SIG-M5 treated with dmso at 0.1 percent for 504 hours (cell line): Measurements from ENCODE around the gene GSTP1.
"Not testable (repeated sequence)": the region's sequence is repeated elsewhere in the genome, so short reads cannot be mapped to it uniquely, and the experiment has no call there.

Experiments used
- DNase-seq: peaks from one replicate; lab custom pipeline; 2025; ENCODE audit not compliant: unreplicated experiment; lab: John Stamatoyannopoulos, UW

The GSTP1 gene

DNA sequence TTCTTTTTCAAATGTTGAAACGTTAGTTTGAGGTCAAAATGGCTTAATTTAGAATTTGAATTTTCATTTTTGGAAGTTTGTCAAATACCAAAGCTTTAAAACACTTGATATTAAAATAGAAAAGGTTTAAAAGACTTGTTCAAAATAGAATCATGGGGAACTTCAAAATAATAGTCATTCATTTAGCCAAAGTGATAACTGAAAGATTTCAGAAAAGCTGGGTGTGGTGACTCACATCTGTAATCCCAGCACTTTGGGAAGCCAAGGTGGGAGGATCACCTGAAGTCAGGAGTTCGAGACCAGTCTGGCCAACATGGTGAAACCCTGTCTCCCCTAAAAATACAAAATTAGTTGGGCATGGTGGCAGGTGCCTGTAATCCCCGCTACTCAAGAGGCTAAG is 10.9 kb downstream of the GSTP1 start:
- DNase-seq = no peak

DNA sequence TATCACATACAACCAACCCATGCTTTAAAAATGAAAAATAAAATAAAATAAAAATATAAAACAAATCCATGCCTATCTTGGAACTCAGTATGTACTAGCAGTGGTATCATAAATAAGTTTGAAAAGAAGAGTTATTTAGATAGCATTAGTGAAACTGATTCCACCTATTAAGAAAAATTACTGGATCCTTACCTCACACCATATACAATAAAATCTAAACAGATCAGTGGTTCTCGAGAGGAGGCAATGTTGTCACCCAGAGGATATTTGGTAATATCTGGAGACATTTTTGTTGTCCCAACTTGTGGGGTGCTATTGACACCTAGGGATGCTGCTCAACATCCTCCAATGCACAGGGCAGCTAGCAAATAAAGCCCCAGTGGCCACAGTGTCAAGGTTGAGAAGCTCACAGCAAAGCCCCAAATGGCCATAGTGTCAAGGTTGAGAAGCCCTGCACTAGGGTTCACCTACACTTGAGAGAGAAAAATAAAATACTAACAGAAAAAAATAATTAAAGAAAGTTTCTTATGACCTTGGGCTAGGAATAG is 13.2 kb downstream of the GSTP1 start:
- no peak for DNase-seq

DNA sequence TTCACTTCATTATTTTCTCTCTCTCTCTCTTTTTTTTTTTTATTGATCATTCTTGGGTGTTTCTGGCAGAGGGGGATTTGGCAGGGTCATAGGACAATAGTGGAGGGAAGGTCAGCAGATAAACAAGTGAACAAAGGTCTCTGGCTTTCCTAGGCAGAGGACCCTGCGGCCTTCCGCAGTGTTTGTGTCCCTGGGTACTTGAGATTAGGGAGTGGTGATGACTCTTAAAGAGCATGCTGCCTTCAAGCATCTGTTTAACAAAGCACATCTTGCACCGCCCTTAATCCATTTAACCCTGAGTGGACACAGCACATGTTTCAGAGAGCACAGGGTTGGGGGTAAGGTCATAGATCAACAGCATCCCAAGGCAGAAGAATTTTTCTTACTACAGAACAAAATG is 13.8 kb downstream of the GSTP1 start:
- not testable (repeated sequence) for DNase-seq

DNA sequence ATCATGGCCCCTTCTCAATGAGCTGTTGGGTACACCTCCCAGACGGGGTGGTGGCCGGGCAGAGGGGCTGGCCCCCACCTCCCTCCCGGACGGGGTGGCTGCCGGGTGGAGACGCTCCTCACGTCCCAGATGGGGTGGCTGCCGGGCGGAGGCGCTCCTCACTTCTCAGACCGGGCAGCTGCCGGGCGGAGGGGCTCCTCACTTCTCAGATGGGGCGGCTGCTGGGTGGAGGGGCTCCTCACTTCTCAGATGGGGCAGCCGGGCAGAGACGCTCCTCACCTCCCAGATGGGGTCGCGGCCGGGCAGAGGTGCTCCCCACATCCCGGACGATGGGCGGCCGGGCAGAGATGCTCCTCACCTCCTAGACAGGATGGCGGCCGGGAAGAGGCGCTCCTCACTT is 14.4 kb downstream of the GSTP1 start:
- not testable (repeated sequence) for DNase-seq

DNA sequence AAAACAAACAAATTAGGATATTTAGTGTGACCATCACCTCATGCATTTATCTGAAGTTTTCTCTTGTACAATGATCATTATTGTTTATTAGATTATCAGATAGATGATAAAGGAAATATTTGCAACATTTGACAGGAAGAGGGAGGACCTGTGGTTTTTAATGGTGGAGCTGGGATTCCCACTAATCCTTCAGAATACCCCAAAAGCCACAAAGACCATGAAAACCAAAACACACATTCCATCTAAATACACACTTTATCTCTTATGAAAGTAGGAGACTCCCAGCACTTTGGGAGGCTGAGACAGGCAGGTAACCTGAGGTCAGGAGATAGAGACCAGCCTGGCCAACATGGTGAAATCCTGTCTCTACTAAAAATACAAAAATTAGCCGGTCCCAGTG is 15.5 kb downstream of the GSTP1 start:
- DNase-seq = no peak

DNA sequence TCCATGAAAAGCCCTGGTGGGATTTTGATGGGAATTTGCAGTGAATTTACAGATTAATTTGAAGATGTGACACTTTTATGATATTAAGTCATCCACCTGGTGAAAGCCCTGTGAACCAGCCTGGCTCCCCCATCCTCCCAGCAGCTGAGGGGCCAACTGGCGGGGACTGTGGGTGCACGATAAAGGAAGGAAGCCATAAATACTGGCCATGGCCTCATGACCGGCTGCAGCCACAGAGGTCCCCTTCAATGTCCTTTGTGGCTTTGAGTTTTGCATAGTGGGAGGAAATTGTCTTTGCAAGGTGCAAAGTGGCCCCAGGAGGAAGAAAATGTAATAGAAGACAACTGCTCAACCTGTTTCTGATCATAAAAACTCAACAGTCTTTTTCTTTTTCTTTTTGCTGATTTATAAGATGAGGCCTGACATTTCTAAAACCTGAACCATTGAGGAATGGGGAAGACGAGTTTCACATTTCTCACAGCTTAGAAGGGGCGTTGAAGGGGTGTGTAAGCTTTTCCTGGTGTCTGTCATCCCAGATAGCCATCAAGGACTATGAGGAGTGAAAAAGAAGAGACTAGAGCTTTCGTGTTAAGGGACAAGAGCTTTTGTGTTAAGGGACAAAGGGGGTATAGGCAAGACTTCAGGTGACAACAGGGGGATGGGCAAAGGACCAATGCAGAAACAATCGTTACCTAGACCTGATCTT is 16.9 kb downstream of the GSTP1 start:
- DNase-seq = no peak

DNA sequence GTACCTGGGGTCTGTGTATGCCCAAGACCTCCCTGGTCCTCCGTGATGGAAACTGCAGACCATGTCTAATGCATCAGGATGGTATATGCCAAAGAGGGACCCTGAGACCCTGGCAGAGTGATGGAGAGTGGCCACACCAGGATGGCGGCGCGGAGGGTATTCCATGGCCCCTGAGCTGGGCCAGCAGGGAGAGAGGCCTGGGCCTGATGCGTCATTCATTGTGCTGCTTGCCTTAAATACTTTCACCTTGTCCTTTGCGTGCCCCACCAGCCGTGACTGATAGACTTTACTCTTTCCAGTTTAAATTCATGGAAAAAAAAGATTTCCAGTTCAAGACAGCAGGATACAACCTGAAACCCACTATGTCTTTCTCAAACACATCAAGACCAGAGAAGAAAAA is 17.5 kb downstream of the GSTP1 start:
- DNase-seq = no peak

DNA sequence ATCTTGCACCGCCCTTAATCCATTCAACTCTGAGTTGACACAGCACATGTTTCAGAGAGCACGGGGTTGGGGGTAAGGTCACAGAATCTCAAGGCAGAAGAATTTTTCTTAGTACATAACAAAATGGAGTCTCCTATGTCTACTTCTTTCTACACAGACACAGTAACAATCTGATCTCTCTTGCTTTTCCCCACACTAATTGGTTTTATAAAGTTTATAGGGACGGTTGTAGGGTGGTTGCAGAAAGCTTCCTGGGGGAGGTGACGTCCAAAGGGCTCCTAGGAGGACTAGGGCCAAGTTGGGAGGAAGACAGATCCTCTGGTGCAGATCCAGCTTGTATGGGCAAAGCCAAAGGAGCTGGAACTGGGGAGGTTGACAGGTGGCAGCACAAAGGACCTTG is 20.5 kb downstream of the GSTP1 start:
- DNase-seq = not testable (repeated sequence)

DNA sequence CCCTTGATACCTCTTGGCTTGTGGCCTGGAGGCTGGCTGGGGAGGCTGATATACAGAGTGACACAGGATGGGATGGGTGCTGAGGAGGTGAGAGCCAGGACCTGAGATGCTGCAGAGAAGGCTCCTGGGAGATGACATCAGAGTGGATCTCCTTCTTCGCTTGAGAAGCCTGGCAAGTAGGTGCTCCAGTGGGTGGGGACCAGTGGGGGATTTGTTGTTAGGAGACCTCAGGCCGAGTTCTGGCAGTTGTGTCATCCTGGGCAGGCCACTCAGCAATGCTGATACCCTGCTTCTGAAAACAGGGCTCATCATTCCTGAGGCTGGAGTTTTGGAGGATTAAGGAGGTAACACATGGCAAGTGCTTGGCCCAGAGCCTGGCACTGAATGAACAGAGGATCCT is 21.2 kb downstream of the GSTP1 start:
- no peak for DNase-seq

DNA sequence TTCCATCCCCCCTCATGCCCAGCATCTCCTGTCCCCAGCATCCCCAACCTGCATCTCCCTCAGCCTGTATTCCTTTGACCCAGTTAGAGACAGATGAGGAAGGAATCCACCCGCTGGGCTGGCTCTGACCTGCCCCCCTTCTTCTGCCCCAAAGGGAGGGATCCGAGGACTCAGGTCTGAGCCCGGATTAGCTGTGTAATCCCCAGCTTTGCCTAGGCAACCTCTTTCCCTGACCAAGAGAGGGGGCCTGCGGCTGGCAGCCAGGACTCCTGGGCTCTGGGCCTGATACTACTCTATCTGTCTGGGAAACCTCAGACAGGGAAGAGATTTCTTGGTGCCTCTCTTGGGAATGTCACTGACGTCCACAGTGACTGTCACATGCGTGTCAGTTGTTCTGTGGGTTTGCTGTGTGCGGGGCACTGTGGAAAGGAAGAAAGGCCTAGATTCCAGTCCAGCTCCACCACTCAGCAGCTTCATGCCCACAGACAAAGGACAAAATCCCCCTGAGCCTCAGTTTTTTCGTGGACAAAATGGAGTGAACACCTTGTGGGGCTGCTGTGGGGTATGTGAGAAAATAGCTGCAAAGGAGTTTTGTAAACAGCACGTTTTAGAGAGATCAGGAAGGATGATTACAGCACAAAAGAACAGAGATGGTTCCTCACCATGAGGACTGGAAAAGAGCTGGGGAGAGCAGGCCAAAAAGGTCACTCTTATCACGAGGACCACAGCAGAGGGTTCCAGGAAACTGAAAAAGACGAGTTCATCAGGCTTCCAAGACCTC is 21.8 kb downstream of the GSTP1 start:
- DNase-seq = no peak

DNA sequence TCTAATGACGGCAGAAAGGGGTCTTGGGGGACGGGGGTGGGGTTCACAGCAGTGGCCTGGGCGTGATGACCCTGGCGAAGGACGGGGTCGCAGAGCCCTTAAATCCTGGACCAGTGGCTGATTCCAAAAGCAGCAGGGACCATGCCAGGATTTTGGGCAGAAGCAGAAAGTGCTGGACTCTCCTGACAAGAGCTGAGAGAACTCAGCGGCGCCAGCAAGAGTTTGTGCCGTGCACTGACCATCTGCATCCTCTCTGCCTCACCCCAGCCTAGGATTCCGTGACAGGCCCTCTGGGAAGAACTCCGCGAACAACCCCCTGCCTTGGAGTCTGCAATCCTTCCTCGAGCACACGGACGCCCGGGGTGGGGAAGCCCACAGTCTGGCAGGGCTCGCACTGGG is 22.5 kb downstream of the GSTP1 start:
- no peak for DNase-seq

DNA sequence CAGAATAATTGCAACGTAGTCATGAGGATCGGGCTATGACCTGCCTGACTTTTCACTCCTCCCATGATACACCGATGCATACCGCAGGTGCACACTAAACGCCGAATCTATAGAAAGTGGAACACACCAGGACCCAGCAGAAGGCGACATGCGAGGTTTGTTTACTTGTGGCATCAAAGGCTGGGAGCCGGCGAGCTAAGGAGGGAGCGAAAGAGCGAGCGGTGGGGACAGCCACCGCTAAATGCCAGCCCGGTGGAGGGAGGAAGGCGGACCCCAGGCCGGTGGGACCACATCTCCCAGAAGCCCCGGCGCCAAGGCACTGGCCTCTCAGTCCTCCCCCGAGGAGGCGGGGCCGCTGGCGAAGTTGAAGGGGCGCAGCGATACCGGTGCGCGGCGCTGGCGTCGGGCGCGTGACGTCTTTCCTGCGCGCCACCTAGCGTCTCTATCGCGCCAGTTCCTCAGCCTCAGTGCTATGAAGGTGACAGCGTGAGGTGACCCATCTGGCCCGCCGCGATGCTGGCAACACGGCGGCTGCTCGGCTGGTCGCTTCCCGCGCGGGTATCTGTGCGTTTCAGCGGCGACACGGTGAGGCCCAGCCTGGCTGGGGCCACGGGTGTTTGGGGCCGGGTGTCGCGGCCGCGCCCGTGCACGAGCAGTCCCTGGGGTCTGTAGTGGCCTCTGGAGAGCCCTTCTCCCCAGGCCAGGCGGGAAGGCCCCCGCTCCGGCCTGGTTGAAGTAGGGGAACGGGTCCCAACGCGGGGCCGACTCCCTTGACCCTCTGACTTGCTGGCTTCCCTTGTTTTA is 23.1 kb downstream of the GSTP1 start, which contains the start of gene NDUFV1:
Gene NDUFV1 (plus strand): TSS at position 445 of the 804 bp plus-strand sequence. CDS start 69 bp downstream, at position 514.
- peak; percentile 90 for DNase-seq

DNA sequence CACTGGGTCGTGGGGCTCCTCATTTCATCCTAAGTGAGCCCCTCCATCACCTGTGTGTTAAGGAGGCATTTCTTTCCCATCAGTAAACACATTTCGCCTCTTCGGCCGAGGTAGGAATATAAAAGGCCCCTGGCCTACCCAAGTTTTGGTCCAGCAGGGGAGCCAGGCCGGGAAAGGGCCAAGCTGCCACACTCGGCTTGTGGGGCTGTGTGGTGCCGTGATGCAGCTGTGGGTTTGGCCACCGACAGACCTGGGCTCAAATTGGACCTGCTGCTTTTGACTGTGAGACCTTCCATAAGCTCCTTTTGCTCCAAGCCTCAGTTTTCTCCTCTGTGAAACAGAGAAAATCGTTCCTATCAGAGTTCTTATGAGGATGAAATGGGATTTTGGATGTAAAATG is 23.9 kb downstream of the GSTP1 start:
- no peak for DNase-seq

DNA sequence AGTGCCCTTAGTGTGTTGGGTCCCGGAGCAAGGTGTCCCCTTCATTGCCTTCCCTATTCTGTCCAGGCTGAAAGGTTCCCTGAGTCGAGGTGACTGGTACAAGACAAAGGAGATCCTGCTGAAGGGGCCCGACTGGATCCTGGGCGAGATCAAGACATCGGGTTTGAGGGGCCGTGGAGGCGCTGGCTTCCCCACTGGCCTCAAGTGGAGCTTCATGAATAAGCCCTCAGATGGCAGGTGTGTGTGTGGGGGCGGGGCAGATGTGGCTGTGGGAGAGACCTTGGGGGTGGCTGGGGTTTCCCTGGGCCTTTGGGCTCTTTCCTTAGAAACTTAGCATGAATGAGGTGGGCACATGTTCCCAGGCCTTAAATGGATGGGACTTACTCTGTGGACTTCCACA is 24.9 kb downstream of the GSTP1 start:
- no peak for DNase-seq

DNA sequence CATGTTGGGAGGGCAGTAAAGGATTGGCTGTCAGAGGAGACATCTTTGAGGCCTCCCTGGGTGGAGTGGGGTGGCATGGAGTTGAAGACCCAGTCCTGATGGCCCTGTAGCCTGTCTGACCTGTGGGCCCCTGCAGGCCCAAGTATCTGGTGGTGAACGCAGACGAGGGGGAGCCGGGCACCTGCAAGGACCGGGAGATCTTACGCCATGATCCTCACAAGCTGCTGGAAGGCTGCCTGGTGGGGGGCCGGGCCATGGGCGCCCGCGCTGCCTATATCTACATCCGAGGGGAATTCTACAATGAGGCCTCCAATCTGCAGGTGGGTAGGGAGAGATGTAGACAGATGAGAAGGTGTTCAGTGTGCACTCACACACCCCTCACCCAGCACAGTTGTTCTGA is 25.7 kb downstream of the GSTP1 start:
- DNase-seq = no peak

DNA sequence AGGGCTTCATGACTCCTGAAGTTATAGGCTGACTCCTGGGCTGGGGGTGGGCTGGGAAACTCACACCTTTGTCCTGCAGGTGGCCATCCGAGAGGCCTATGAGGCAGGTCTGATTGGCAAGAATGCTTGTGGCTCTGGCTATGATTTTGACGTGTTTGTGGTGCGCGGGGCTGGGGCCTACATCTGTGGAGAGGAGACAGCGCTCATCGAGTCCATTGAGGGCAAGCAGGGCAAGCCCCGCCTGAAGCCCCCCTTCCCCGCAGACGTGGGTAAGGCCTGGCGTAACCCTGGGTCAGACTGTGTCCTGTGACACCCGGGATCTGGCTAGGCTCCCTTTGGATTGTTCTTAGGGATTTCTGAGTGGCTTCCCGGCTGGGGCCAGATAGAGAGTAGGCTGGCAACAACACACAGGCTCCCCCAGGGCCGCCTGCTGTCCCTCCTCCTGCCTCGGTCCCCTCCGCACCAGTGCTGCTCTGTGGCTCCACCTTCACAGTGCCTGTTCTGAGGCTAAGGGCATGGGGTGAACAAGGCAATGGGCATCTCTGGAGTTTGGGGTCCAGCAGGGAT is 26.8 kb downstream of the GSTP1 start:
- no peak for DNase-seq

DNA sequence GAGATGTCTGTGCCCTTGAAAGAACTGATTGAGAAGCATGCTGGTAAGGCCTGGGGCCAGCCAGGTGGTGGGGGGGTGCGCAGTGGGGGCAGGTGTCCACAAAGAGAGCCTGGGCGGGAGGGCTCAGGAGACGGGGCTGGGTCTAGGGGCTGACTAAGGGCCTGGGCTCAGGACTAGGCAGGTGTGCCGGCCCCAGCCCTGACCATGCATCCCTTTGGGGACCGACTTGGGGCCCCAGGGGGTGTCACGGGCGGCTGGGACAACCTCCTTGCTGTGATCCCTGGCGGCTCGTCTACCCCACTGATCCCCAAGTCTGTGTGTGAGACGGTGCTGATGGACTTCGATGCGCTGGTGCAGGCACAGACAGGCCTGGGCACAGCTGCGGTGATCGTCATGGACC is 27.6 kb downstream of the GSTP1 start:
- no peak for DNase-seq

DNA sequence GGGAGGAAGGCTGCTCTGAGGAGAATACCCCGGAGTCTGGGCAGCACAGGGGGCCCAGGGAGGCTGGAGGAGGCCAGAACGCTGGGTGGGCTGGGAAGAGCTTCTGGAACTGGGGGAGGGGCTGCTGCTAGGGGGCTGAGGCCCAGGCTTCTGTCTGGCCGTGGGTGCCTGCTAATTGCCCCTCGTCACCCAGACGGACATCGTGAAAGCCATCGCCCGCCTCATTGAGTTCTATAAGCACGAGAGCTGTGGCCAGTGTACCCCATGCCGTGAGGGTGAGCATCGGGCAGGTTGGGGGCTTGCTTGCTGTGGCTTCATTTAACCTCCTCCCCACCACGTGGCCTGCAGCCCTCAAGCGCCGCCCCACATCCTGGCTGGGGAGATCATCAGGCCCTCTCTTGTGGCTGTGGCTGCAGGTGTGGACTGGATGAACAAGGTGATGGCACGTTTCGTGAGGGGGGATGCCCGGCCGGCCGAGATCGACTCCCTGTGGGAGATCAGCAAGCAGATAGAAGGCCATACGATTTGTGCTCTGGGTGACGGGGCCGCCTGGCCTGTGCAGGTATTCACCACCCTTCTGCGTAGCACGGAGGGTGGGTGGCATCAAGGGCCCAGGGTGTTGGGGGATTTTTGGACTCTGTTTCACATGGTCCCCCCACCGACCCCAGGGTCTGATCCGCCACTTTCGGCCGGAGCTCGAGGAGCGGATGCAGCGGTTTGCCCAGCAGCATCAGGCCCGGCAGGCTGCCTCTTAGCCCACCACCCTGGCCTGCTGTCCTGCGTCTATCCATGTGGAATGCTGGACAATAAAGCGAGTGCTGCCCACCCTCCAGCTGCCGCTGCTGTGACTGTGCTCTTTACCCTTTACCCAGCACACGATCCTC is 28.3 kb downstream of the GSTP1 start:
- DNase-seq = no peak

DNA sequence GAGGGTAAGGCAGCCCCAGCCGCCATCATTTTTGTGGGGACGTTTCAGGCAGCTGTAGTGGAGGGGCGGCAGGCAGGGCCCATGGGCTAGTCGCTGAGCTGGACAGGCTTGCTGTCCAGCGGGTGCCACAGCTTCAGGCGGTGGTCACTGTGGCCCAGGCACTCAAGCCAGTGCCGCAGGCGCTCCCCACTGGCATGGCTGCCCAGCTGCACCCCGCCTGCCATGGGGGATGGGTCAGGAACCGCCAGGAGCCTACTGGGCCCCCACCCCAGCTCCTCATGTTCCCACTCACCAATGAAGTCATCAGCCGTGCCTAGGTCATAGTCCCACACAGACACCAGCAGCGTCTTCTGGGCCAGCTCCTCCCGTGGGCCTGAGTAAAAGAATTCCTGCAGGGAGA is 29.1 kb downstream of the GSTP1 start:
- no peak for DNase-seq

DNA sequence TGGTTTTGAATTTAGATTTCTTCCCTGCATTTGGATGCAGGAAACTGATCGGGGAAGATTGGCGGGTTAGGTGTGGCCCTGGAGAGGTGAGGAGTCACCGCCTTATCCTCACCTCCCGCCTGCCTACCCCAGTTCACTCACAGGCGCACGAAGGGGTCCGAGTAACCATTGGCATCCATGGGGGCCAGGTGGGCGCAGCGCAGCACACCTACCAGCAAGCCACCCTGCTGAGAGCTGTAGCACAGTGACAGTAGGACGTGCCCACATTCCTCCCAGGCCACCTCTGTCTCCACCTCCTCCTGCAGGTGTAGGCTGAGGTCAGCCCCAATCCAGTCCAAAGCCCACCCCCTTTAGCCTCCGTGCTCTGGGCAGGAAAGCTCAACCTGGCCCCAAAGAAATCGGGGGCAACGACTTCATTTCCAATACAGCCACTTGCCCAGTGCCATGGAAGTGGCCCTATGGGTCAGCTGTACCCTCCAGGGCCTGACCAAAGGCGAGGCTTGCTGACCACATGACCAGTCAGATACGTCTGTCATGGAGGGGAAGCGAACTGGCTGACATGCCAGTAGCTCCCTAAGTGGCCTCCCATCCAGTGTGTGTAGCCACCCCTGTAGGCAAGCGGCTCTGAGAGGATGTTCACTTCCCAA is 29.8 kb downstream of the GSTP1 start:
- DNase-seq = no peak
